GM19467 (cell line): ENCODE results near the gene ARL16.

Source experiments
- ATAC-seq: cut with Tn5 transposase; IDR thresholded peaks from one replicate; pipeline ENCODE4 v1.9.1; 2021; ENCODE audit warnings: mild to moderate bottlenecking, moderate library complexity; ENCODE audit not compliant: unreplicated experiment

Gene ARL16

DNA sequence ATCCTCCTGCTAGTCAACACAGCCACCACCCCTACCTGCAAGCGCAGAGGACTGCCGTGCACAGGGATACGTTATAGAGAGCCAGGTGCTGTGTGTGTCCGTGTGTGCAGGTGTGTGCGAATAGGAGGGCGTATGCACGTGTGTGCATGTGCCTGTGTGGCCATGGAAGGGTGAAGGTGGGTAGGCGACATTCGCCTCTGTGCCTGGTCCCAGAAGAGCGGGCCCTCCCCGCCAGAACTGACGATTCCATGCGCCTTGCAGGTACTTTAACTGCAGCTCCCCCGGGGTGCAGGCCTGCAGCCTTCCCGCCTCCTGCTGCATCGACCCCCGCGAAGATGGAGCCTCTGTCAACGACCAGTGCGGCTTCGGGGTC is 36.0 kb downstream of the ARL16 start:
- ATAC-seq: no peak

GRCh38 chr17:81646869-81647600 is 36.6 kb downstream of the ARL16 start:
- no peak for ATAC-seq

DNA sequence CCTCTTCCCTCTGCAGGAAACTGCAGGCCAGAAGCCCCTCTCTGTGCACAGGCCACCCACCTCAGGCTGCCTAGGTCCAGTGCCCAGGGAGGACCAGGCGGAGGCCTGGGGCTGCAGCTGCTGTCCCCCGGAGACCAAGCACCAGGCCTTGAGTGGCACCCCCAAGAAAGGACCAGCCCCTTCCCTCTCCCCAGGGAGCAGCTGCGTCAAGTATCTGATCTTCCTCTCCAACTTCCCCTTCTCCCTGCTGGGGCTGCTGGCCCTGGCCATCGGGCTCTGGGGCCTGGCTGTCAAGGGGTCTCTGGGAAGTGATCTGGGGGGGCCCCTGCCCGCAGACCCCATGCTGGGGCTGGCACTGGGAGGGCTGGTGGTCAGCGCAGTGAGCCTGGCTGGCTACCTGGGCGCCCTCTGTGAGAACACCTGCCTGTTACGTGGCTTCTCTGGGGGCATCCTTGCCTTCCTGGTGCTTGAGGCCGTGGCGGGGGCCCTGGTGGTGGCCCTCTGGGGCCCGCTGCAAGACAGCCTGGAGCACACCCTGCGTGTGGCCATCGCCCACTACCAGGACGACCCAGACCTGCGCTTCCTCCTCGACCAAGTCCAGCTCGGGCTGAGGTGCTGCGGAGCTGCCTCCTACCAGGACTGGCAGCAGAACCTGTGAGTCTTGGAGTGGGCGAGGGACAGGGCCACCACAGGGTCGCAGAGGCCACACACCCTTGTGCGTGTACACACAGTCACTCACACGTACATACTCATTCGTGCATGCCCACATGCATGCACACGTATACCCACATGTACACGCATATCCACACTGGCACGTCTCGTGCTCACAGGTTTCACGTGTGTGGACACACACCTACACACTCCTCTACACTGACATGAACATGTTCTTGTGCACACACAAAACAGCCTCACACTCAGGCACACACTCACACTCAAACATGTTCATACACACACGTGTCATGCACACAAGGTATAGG is 38.3 kb downstream of the ARL16 start:
- ATAC-seq: no peak

DNA sequence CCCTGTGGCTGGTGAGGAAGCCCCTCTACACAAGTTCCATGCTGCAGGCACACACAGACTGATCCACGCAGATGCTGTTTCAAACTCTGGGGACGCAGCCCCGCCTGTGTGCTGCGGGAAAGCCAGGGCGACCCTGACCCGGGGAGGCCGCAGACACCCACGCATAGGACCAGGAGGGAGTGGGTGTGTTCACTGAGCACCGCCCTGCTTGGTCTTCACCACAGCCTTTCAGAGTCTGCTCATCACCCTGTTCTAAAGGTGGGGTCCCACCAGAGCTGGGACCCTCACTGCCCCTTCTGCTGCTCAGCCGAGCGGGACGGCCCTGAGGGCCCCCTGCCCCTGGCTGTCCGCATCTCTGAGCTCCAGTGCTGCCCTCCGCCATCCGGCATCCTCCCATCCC is 39.1 kb downstream of the ARL16 start:
- ATAC-seq: no peak

- ATAC-seq: no peak
Observed at GRCh38 chr17:81641825-81642489, 41.6 kb downstream of the ARL16 start.

GRCh38 chr17:81640011-81640410 is 43.6 kb downstream of the ARL16 start:
- ATAC-seq: no peak

GRCh38 chr17:81638683-81639082 is 44.9 kb downstream of the ARL16 start:
- ATAC-seq: no peak

DNA sequence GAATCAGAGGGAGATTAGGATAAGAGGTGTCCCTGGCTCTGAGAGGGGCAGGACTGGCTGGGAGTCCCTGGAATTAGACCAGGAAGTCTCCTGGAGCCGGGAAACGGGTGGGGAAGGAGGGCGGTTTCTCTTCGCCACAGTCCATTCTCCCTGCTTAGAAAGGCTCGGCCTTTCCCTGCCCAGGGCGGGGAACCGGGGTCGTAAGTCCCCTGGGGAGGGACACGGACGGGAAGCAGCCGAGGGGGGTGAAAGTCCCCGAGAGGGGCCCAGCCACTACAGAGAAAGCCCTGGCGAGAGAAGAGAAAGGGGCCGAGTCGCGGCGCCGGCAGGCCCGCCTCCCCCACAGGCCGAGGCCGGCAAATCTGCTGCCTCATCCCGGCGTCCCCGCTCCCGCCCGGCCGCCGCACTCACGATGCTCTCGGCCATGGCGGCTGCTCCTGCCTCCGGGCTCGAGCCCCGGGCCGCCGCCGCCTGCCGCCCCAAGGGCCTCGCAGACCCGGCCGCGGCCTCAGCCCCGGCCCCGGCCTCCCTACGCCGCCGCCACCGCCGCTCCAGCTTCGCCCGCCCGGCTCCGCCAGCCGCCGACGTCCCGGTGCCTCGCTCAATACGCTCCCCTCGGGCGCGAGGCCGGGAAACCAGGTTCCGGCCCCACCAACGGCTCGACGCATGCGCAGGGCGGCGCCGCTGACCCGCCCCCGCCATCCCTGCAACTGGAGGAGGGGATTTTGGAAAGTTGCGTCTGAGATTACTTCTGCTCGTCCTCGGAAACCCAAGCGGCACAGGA is 46.9 kb downstream of the ARL16 start, which contains the start of the genes NPLOC4 and TSPAN10:
TSS of gene NPLOC4 (minus strand) at position 608 of the 784 bp plus-strand sequence. CDS start at position 426, 182 bp downstream.
TSS of gene TSPAN10 (plus strand) at position 692 of the 784 bp plus-strand sequence. CDS start 5,217 bp downstream, outside the sequence.
- peak; percentile 64 for ATAC-seq

DNA sequence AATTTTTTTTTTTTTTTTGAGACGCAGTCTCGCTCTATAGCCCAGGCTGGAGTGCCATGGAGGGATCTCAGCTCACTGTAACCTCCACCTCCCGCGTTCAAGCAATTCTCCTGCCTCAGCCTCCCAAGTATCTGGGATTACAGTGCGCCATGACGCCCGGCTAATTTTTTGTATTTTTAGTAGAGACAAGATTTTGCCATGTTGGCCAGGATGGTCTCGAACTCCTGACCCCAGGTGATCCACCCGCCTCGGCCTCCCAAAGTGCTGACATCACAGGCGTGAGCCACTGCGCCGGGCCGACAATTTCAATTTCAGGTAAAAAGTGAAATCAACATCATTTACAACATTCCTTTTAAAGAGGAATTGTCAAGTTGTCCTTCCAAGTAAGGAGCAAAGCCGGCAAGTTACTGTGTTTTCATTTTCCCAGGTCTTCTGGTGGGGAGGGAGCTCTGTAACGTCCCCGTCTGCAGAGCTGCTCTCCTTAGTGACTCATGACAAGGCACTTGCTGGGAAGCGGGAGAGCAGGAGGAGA is 47.6 kb downstream of the ARL16 start:
- no peak for ATAC-seq

DNA sequence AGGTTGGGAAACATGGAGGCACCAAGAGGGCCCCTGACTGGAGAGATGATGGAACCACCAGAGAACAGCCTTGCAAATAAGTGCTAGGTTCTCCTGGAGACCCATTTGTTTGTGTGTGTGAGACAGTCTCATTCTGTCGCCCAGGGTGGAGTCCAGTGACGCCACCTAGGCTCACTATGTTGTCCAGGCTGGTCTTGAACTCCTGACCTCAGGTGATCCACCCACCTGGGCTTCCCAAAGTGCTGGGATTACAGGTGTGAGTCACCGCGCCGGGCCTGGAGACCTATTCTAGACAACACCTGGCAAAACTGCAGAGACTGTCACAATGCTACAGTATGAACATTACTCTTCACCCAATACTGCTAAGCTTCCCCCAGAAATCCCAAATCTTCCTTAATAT is 48.2 kb downstream of the ARL16 start:
- no peak for ATAC-seq

DNA sequence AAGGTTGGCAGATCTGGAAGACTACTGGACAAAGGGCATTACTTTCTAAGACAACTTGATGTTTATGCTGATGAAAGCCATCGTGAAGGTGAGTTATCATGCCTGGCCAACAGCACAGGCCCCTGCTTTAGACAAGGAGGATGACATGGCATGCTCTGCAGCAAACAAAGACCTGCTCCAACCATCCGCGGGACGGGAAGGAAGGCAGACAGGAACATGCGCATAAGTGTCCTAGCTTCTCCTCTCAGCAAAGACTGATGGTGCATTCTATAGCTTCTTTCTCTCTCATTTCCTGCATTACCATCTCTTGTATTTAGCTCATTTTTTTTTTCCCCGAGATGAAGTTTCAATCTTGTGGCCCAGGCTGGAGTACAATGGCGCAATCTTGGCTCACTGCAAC is 52.1 kb downstream of the ARL16 start:
- ATAC-seq: no peak
